Panc1 (cell line): ENCODE data around the gene POU3F2. TPM values are rescaled to one million over a fixed set of nuclear protein-coding genes. Genes with fewer than 3 reads are reported as not detected.

ENCODE experiments used
- ATAC-seq: fragments of 200-7000 bp; cut with Tn5 transposase; 2 replicates; pipeline ENCODE4 v1.9.1; 2020; ENCODE audit warnings: mild to moderate bottlenecking, moderate library complexity
- BruUV-seq: library from RNA; stranded (reverse); fragments of 400-500 nt; replicated peaks from 2 replicates; lab custom pipeline; 2021; lab: Mats Ljungman, UMichigan
- CTCF ChIA-PET: fragments of 300-600 bp; sonication (Branson Sonifier 250); formaldehyde crosslinking; loops from one replicate; lab custom pipeline; 2022; ENCODE audit warnings: antibody characterized with exemption; lab: Charles Lee
- POLR2A ChIA-PET: fragments of 300-600 bp; sonication (Branson Sonifier 250); formaldehyde crosslinking; loops from one replicate; lab custom pipeline; 2022; ENCODE audit warnings: antibody characterized with exemption; lab: Charles Lee
- DNase-seq: peaks from one replicate; pipeline ENCODE4 v3.0.0-alpha.2; 2010; ENCODE audit warnings: low read depth, low spot score
- H3K27ac ChIP-seq: 2 replicates; pipeline ENCODE4 v1.5.1; 2011; ENCODE audit warnings: mild to moderate bottlenecking, low read length, inconsistent platforms
- H3K27me3 ChIP-seq: fragments of 200-500 bp; sonication (Bioruptor generic); 2 replicates; pipeline ENCODE4 v1.6.0; 2014; ENCODE audit warnings: low read length, inconsistent platforms; ENCODE audit not compliant: control insufficient read depth, insufficient read depth
- H3K36me3 ChIP-seq: fragments of 200-500 bp; sonication (Bioruptor generic); 2 replicates; pipeline ENCODE4 v1.5.1; 2014; ENCODE audit warnings: inconsistent platforms, mild to moderate bottlenecking, low read length, moderate library complexity; ENCODE audit not compliant: control insufficient read depth, insufficient read depth
- H3K4me1 ChIP-seq: 2 replicates; pipeline ENCODE4 v1.5.1; 2011; ENCODE audit warnings: inconsistent platforms, mild to moderate bottlenecking, low read length, moderate library complexity; ENCODE audit not compliant: control insufficient read depth, insufficient read depth
- H3K4me3 ChIP-seq, 2 experiments: 2 replicates each; pipeline ENCODE4 v1.5.1; 2011 to 2012; ENCODE audit warnings: low read depth in 2 of 2, low read length in 2 of 2, mild to moderate bottlenecking in 2 of 2, inconsistent platforms in 1 of 2, moderate library complexity in 1 of 2
- H3K9me3 ChIP-seq: fragments of 200-500 bp; sonication (Bioruptor generic); 2 replicates; pipeline ENCODE4 v1.5.1; 2014; ENCODE audit warnings: low read depth, mild to moderate bottlenecking, inconsistent platforms, low read length, moderate library complexity; ENCODE audit not compliant: control insufficient read depth, insufficient read depth
- POLR2AphosphoS5 ChIP-seq: IDR thresholded peaks from 2 replicates; pipeline ENCODE4 v1.6.1; 2012; ENCODE audit warnings: mild to moderate bottlenecking, low read depth, low read length, moderate library complexity
- SIN3A ChIP-seq: IDR thresholded peaks from 2 replicates; pipeline ENCODE4 v1.6.1; 2012; ENCODE audit warnings: low read depth, mild to moderate bottlenecking, low read length, moderate library complexity, borderline replicate concordance; ENCODE audit not compliant: insufficient read depth
- TCF7L2 ChIP-seq: IDR thresholded peaks from 2 replicates; pipeline ENCODE4 v1.6.1; 2011; ENCODE audit warnings: mild to moderate bottlenecking, low read depth, low read length, inconsistent platforms
- in situ Hi-C: cut with HindIII; loops from 2 replicates; pipeline ENCODE4 v1.10.0; 2016; ENCODE audit warnings: low sequenced_read_pairs, low pct_unique_long_range_greater_than_20kb
- intact Hi-C: fragments of 100-400 bp; cut with micrococcal nuclease; formaldehyde crosslinking; loops from one replicate; pipeline ENCODE4 v1.10.0; 2022; ENCODE audit not compliant: unreplicated experiment
- total RNA-seq: library from RNA; stranded (reverse); gene quantifications from one replicate; pipeline ENCODE4 v1.2.1, GENCODE V29; 2021; ENCODE audit not compliant: unreplicated experiment
- TF ChIP-seq, protein P1 (sequence below), 2 experiments: IDR thresholded peaks; 2 replicates each; pipeline ENCODE4 v1.6.1; 2011 to 2012; ENCODE audit warnings: low read depth in 2 of 2, control low read depth in 1 of 2, low read length in 1 of 2, mild to moderate bottlenecking in 1 of 2, moderate library complexity in 1 of 2; ENCODE audit not compliant: insufficient read depth in 1 of 2
- TF ChIP-seq, protein P2 (sequence below): fragments of 450-650 bp; IDR thresholded peaks from 2 replicates; pipeline ENCODE4 v1.5.1; 2017; ENCODE audit warnings: mild to moderate bottlenecking

POU3F2 gene
- total RNA-seq, 1 experiment from 2014 or later, result not detected

DNA sequence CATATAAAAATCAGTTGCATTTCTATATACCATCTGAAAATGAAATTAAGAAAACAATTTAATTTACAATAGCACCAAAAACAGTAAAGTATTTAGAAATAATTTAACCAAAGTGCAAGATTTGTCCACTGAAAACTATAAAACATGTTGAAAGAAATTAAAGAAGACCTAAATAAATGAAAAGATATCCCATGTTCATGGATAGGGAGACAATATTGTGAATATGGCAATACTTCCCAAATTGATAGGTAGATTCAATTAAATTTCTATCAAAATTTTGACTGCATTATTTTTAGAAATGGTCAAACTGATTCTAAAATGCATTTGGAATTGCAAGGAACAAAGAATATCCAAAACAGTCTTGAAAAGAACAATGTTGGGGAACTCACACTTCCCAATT, 17.6 kb upstream of the POU3F2 start:
- peaks cover 8% of the 10 kb centered on the region for H3K27me3 ChIP-seq
- no peaks in the 10 kb centered on the region for H3K9me3 ChIP-seq
- no peak overlapping the region for H3K4me3 ChIP-seq
- TF ChIP-seq, protein P1, sequence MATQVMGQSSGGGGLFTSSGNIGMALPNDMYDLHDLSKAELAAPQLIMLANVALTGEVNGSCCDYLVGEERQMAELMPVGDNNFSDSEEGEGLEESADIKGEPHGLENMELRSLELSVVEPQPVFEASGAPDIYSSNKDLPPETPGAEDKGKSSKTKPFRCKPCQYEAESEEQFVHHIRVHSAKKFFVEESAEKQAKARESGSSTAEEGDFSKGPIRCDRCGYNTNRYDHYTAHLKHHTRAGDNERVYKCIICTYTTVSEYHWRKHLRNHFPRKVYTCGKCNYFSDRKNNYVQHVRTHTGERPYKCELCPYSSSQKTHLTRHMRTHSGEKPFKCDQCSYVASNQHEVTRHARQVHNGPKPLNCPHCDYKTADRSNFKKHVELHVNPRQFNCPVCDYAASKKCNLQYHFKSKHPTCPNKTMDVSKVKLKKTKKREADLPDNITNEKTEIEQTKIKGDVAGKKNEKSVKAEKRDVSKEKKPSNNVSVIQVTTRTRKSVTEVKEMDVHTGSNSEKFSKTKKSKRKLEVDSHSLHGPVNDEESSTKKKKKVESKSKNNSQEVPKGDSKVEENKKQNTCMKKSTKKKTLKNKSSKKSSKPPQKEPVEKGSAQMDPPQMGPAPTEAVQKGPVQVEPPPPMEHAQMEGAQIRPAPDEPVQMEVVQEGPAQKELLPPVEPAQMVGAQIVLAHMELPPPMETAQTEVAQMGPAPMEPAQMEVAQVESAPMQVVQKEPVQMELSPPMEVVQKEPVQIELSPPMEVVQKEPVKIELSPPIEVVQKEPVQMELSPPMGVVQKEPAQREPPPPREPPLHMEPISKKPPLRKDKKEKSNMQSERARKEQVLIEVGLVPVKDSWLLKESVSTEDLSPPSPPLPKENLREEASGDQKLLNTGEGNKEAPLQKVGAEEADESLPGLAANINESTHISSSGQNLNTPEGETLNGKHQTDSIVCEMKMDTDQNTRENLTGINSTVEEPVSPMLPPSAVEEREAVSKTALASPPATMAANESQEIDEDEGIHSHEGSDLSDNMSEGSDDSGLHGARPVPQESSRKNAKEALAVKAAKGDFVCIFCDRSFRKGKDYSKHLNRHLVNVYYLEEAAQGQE (IDR thresholded peaks at IDR 0.05; ENCODE audit: insufficient read depth in 1 of 2, low read depth in 2 of 2, low read length in 1 of 2), result no peak
- no peak for TF ChIP-seq SIN3A
- TF ChIP-seq, protein P2, sequence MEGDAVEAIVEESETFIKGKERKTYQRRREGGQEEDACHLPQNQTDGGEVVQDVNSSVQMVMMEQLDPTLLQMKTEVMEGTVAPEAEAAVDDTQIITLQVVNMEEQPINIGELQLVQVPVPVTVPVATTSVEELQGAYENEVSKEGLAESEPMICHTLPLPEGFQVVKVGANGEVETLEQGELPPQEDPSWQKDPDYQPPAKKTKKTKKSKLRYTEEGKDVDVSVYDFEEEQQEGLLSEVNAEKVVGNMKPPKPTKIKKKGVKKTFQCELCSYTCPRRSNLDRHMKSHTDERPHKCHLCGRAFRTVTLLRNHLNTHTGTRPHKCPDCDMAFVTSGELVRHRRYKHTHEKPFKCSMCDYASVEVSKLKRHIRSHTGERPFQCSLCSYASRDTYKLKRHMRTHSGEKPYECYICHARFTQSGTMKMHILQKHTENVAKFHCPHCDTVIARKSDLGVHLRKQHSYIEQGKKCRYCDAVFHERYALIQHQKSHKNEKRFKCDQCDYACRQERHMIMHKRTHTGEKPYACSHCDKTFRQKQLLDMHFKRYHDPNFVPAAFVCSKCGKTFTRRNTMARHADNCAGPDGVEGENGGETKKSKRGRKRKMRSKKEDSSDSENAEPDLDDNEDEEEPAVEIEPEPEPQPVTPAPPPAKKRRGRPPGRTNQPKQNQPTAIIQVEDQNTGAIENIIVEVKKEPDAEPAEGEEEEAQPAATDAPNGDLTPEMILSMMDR, result no peak
- TF ChIP-seq POLR2AphosphoS5, result no peak
- TF ChIP-seq TCF7L2, result no peak
- POLR2A ChIA-PET, result no interaction called here
- intact Hi-C loops, result no loop called here
- H3K4me1 ChIP-seq, result no peaks in the 10 kb centered on the region
- CTCF ChIA-PET, result no interaction called here
- no TSS peak for BruUV-seq
- DNase-seq, result no peak
- H3K27ac ChIP-seq, result no peak overlapping the region
- H3K36me3 ChIP-seq, result no peaks in the 10 kb centered on the region
- ATAC-seq, result no peak
- in situ Hi-C loops, result no loop called here

DNA sequence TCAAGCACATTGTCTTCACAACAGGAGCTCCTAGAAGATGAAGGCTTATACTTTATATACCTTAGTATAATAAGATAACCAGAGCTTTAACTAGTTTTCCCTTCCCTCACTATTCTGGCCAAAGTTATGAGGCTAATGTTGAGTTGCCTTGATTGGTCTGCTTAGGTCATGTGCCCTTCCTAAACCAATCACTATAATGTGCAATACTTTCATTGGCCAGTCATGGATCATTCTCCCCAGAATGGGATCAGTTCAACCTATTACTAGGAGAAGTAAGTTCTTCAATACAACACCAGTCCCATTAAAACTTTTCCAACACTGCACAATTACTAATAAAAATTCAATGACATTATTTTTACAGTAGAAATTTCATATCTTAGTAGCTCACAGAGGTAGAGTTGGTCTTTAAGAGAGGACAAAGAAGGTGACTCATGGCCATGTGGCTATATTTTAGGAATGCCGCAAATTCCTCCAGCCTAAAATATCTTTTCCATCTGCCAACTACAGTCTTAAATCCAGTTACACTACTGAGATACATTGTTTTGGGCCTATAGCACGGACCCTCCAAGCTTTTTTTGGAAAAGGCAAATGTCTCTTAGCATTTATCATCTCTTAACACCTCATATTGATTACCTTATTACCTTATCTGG, 12.5 kb upstream of the POU3F2 start:
- no peaks in the 10 kb centered on the region for H3K36me3 ChIP-seq
- no peak for DNase-seq
- no peak overlapping the region for H3K27ac ChIP-seq
- ChIA-PET POLR2A (no interaction called here), CTCF (no interaction called here)
- no TSS peak for BruUV-seq
- H3K4me1 ChIP-seq, result no peaks in the 10 kb centered on the region
- H3K9me3 ChIP-seq, result no peaks in the 10 kb centered on the region
- peaks cover 37% of the 10 kb centered on the region for H3K27me3 ChIP-seq
- H3K4me3 ChIP-seq, result no peak overlapping the region
- TF ChIP-seq, protein P1 (IDR thresholded peaks at IDR 0.05; ENCODE audit: insufficient read depth in 1 of 2, low read depth in 2 of 2, low read length in 1 of 2), result no peak
- TF ChIP-seq SIN3A, result no peak
- no peak for TF ChIP-seq POLR2AphosphoS5
- TF ChIP-seq, protein P2, result no peak
- TF ChIP-seq TCF7L2, result no peak
- intact Hi-C loops (no loop called here), in situ Hi-C loops (no loop called here)
- ATAC-seq, result no peak
